ENCODE measurements around the gene TMEM151B.
A peak's percentile ranks its signal among the peaks of the same experiment; 100 is the strongest.

The TMEM151B gene

GRCh38 chr6:44232676-44233566 is 37.3 kb upstream of the TMEM151B start:
- DNase-seq, result peak in 1 of 51 donors; percentile 34

GRCh38 chr6:44233567-44234100 is 36.6 kb upstream of the TMEM151B start:
- DNase-seq, result no peak

GRCh38 chr6:44234101-44235025 is 35.9 kb upstream of the TMEM151B start:
- peak in 49 of 51 donors; percentile 17 to 93 (median 80) for DNase-seq

- no peak for DNase-seq
These were observed 35.0 kb upstream of the TMEM151B start for GRCh38 chr6:44235269-44235668.

- DNase-seq, result no peak
These were observed 34.2 kb upstream of the TMEM151B start for GRCh38 chr6:44235891-44236516.

GRCh38 chr6:44237021-44237812 is 33.0 kb upstream of the TMEM151B start:
- peak in 46 of 51 donors; percentile 21 to 92 (median 67) for DNase-seq

- DNase-seq, result peak in 50 of 51 donors; percentile 40 to 91 (median 72)
These were observed 32.3 kb upstream of the TMEM151B start for GRCh38 chr6:44237813-44238433.

- no peak for DNase-seq
These were observed 31.4 kb upstream of the TMEM151B start for GRCh38 chr6:44238687-44239350.

GRCh38 chr6:44243345-44243744 is 26.9 kb upstream of the TMEM151B start:
- DNase-seq, result no peak

GRCh38 chr6:44245391-44245911 is 24.8 kb upstream of the TMEM151B start:
- DNase-seq, result no peak

- DNase-seq, result peak; percentile 48 to 97 (median 86)
These were observed 24.2 kb upstream of the TMEM151B start for GRCh38 chr6:44245912-44246662.

GRCh38 chr6:44246663-44247337 is 23.4 kb upstream of the TMEM151B start, which contains the start of gene HSP90AB1:
Gene HSP90AB1 (plus strand): TSS chr6:44247101. CDS start chr6:44248630, 1,529 bp downstream.
- peak; percentile 72 to 97 (median 89) for DNase-seq

- DNase-seq, result peak in 46 of 51 donors; percentile 35 to 95 (median 70)
These were observed 22.6 kb upstream of the TMEM151B start for GRCh38 chr6:44247338-44248302.

- DNase-seq, result no peak
These were observed 21.7 kb upstream of the TMEM151B start for GRCh38 chr6:44248579-44248978.

- peak in 1 of 51 donors; percentile 10 for DNase-seq
These were observed 21.0 kb upstream of the TMEM151B start for GRCh38 chr6:44249082-44249748.

All from hypothalamus (tissue), 51 donors.